K562 (cell line): ENCODE measurements around the gene SESN2. TPM values are rescaled to one million over a fixed set of nuclear protein-coding genes. Genes with fewer than 3 reads are reported as not detected.

Experiments used
- ARID4B ChIP-seq: sonication (generic); formaldehyde crosslinking; IDR thresholded peaks from 2 replicates; pipeline ENCODE4 v1.8.0; 2022; ENCODE audit warnings: mild to moderate bottlenecking, missing genetic modification reagents
- RREB1 ChIP-seq: fragments of 250-450 bp; sonication (Bioruptor Pico); IDR thresholded peaks from 2 replicates; pipeline ENCODE4 v1.4.0; 2020
- ZNF134 ChIP-seq: fragments of 250-450 bp; sonication (Bioruptor Pico); conservative IDR thresholded peaks from 2 replicates; pipeline ENCODE4 v1.4.0; 2020
- ZNF239 ChIP-seq: fragments of 250-450 bp; sonication (Bioruptor Pico); IDR thresholded peaks from 2 replicates; pipeline ENCODE4 v1.4.0; 2020; ENCODE audit warnings: mild to moderate bottlenecking
- polyA plus RNA-seq, 8 experiments: library from polyadenylated mRNA; depleted of rRNA in 4 of 8; stranded (reverse) in 5 of 8; unstranded in 3 of 8; fragments of >200 nt; fragmentation: Nextera tagmentation in 2 of 8; fragmentation: Illumina TruSeq in 1 of 8; extraction: Ambion mirVana in 2 of 8; extraction: Trizol in 1 of 8; gene quantifications; 2 replicates each; pipeline versions ENCODE4 v1.2.1 to v1.2.3, GENCODE V29; 2011 to 2014; ENCODE audit warnings: inconsistent platforms in 1 of 8, missing spikeins in 1 of 8
- total RNA-seq, 7 experiments: library from RNA; depleted of rRNA in 6 of 7; stranded (reverse); fragments of >200 nt in 6 of 7; fragmentation: Illumina TruSeq in 2 of 7; extraction: Trizol in 2 of 7; gene quantifications; 2 replicates each; pipeline versions ENCODE4 v1.2.1 to v1.2.3, GENCODE V29; 2011 to 2021; ENCODE audit warnings: low replicate concordance in 1 of 7

SESN2 gene
- total and polyA plus RNA-seq, 9 of the 15 experiments (the other 6 are each of a cell fraction or from before 2014, with no cell fraction given) = 3.7 to 71.3 (median 16.8) TPM

- TF ChIP-seq ARID4B = no peak
- TF ChIP-seq ZNF134 (CRISPR knock-in tag) = no peak
- TF ChIP-seq RREB1 = peak; percentile 58; the same call in 1 of the 2 replicates
- no peak for TF ChIP-seq ZNF239 (CRISPR knock-in tag)
These were observed 10.1 kb upstream of the SESN2 start (continued) for GRCh38 chr1:28249013-28249865.
